HG03521 (cell line): ENCODE results near the gene TTC39B.

ENCODE experiments used
- ATAC-seq: cut with Tn5 transposase; IDR thresholded peaks from one replicate; pipeline ENCODE4 v1.9.1; 2021; ENCODE audit warnings: mild to moderate bottlenecking, moderate library complexity; ENCODE audit not compliant: unreplicated experiment

The TTC39B gene

DNA sequence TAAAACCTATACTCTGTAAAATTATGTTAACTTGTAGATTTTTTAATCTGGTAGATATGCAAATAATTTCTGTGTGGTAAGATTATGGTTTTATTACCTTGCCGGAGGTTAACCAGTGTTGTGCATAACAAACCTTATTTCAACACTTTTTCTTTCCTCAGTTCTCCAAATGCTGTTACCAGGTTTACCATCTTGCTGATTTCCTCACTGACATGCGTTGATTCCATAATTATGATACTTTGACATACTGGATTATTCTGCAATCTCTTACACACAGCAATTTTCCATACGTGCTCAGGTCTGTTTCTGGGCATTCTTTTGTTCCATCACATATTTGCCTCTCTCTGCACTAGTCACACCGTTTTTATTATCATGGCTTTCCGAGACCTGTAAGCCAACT lies 77.6 kb downstream of the TTC39B start:
- no peak for ATAC-seq

- ATAC-seq, result no peak
These were observed 79.5 kb downstream of the TTC39B start for GRCh38 chr9:15227491-15227890.

DNA sequence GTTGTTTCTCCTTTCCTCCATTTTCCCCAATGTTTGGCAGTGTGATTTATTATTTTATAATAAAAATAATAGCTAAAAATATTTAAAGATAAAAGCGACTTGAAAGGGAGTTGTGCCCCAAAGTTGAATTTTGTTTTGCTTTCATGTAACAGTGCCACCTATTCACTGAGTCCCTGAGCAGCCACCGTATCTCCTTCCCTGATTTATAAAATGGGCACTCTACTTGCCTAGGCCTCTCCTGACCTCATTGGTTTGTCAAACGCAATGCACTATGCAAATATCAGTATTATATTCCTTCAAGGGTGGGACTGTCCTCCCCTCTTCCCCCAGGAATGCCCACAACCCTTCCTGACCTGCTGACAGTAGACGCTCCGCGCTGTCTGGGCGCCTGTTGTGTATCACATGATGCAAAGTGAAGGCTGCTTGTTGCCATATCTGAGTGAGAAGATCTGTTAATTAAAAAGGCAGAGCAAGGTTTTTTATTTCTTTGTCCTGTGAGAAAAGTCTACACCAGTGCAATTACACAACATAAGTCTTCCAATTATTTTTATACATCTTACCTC lies 81.4 kb downstream of the TTC39B start:
- no peak for ATAC-seq

DNA sequence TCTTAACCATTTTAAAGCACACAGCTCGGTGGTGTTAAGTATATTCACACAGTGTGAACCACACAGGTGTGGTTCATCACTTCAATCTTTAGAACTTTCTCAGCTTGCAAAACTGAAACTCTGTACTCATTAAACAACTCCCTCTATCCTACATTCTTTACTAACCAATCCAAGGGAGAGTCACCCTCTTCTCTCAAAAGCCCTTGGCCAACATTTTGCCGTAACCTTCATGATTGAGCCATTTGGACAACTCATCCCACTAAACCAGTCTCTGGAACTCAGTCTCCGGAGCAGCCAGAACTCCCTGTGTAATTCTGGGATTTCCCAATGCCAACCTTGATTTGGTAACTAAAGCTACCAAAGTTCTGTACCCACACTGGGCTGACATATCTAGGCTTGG lies 84.7 kb downstream of the TTC39B start:
- ATAC-seq, result no peak

DNA sequence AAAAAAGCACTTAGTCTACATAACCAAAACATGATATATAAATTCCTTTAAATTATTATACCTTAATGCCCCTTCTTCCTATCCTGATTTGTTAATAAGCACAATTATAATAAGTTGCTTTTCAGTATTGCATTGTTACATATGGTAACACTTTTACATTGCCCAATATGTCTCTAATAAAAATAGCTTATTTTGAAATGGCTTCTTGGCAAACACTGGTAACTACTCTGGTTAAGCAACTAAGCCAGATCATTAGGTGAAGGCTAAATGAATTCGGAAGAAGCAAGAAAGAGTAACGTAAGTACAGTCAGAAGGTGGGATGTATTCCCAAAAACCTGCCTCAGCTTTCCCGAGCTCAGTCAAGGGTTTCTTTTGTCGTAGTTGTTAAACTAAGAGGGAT lies 85.3 kb downstream of the TTC39B start:
- no peak for ATAC-seq

GRCh38 chr9:15220658-15221318 lies 86.2 kb downstream of the TTC39B start:
- no peak for ATAC-seq

GRCh38 chr9:15219546-15219945 lies 87.5 kb downstream of the TTC39B start:
- no peak for ATAC-seq

- no peak for ATAC-seq
These were observed 88.0 kb downstream of the TTC39B start for GRCh38 chr9:15218994-15219393.

DNA sequence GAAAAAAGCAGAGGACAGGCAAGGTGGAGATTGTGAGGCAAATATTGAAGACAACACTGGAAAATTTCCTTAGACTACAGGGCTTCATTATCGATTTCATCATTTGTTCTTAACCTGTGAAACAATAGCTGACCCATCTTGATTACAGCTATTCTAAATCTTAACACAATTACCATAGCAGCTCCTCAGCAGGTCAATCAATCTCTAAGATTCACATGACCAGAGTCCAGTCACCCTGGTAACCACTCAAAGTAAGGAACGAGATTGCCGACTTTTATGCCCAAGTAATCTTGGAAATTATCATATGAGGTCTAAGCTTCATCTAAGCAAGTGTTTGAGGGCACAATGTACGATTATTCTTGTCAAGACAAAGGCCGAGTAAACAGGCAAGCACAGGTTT lies 93.8 kb downstream of the TTC39B start:
- no peak for ATAC-seq

- no peak for ATAC-seq
These were observed 95.1 kb downstream of the TTC39B start for GRCh38 chr9:15211815-15212495.

- ATAC-seq, result no peak
These were observed 95.7 kb downstream of the TTC39B start for GRCh38 chr9:15211160-15211814.

DNA sequence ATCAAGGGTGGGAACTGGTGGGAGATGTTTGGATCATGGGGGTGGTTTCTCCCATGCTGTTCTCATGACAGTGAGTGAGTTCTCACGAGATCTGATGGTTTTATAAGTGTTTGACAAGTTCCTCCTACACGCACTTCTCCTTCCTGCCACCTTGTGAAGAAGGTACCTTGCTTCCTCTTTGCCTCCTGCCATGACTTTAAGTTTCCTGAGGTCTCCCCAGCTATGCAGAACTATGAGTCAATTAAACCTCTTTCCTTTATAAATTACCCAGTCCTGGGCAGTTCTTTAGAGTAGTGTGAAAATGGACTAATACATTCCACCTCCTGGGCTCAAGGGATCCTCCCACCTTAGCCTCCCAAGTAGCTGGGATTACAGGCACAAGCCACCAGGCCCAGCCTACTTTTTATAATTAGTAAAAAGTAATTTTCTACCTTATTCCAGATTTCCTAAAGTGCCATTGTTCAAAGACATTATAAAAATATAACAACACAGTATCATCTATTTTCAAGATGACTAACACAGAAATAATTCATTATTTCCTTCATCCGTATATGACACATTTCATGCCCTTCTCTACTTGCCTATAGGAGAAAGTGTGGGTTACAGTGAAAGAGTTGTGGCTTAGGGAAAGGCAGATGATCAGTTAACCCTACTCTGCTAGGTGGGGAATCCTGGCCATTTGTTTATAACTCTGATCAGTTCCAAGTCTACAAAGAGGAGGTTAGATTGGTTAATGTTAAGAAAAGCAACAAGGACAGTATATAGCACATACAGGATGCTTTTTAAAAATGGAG lies 99.9 kb downstream of the TTC39B start:
- ATAC-seq, result no peak

- ATAC-seq, result no peak
These were observed 101.2 kb downstream of the TTC39B start for GRCh38 chr9:15205632-15206420.

DNA sequence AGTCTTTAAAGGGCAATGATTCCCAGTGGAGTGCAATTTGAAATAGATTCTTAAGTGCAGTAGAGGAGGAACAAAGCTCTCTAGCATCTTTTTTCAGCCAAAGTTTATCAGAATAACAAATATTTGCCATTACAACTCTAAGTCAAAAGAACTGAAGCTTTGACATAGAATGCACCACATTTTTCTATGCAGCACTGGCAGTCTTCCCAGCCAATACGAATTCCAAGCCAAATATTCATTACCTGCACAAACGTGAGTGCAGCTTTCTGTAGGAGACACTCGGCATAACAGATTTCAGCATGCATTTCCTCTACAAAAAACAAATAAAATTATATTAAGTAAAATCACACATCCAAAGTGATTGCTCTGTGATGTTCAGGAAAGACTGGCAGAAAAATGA lies 103.4 kb downstream of the TTC39B start:
- ATAC-seq, result no peak

GRCh38 chr9:15200111-15200510 lies 106.9 kb downstream of the TTC39B start:
- no peak for ATAC-seq

- no peak for ATAC-seq
These were observed 114.2 kb downstream of the TTC39B start for GRCh38 chr9:15192856-15193255.

DNA sequence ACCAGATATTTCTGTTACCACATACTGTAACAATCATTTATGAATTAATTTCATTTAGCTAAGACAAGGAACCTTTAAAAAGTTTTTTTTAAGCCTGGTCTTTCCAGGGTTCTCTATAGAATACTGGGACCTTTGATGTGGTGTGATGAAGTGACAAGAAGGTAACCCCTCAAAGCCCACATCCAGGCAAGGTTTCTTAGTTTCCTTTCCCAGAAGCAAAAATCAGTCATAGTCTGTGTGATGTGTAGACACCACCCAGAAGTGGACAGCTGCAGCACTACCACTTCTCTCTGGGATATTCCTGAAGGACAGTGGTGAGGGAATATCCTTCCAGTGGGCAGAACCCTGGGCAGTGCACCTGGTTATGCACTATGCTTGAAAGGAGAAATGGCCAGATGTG lies 115.6 kb downstream of the TTC39B start:
- ATAC-seq, result no peak

GRCh38 chr9:15189481-15189880 lies 117.5 kb downstream of the TTC39B start:
- no peak for ATAC-seq

DNA sequence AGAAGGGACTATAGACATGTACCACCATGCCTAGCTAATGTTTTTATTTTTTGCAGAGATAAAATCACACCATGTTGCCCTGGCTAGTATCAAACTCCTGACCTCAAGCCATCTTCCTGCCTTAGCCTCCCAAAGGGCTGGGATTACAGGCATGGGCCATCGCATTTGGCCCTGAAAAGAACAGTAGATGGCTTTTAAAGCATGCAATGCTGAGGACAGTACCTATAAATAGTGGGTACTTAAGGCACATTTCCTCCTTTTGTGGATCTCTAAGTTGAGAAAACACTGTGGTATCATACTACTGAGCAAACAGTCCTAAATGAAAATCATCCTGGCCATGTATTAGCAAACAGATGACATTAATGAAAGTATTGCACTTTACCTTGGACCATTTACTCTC lies 119.4 kb downstream of the TTC39B start:
- no peak for ATAC-seq

DNA sequence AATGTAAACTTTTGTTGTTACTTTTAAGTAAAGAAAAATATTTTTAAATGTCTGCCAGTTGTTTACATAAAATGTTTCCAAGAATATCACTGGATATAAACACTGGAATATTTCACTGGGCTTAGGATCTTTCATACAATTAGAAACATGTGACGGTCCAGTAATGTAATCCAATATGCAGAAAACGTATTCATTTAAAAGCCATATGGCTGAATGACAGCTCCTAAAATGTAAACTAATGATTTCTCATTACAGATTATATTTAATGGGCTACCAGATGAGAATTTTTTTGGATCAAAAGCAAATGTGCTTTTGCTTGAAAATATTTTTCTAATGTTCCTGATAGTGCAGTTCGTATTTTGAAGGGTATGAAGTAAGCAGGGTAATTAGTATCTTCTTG lies 124.3 kb downstream of the TTC39B start:
- ATAC-seq, result no peak
